GM12801 (cell line): ENCODE data around the gene FRS3.

Experiments
- TF ChIP-seq, protein P1 (sequence below): IDR thresholded peaks from one replicate; pipeline ENCODE4 v1.5.1; 2011; ENCODE audit warnings: control low read depth; ENCODE audit not compliant: insufficient read length; ENCODE audit errors: extremely low read depth

FRS3 gene

DNA sequence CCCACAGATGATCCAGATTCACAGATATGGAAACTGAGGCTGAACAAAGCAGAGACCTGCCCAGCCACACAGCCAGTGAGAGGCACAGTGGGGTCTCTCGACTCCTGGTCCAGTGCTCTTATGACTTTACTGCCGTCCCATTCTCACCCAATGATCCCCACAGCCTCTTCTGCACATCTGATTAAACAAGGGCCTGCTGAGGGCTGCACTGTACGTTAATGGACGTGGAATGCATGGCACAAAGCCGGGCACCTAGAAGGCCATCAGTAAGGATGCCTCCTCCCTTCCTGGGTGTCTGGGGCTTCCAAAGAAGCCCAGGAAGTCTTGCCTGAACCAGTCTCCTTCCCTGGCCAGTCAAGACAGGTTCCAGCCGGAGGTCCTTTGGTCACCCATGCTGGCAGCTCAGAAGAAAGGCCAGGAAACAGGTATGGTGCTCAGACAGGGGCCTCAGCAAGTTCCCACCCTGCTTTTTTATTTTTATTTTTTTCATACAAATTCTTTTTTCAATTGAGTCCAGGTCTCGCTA lies 48.1 kb downstream of the FRS3 start:
- TF ChIP-seq, protein P1, sequence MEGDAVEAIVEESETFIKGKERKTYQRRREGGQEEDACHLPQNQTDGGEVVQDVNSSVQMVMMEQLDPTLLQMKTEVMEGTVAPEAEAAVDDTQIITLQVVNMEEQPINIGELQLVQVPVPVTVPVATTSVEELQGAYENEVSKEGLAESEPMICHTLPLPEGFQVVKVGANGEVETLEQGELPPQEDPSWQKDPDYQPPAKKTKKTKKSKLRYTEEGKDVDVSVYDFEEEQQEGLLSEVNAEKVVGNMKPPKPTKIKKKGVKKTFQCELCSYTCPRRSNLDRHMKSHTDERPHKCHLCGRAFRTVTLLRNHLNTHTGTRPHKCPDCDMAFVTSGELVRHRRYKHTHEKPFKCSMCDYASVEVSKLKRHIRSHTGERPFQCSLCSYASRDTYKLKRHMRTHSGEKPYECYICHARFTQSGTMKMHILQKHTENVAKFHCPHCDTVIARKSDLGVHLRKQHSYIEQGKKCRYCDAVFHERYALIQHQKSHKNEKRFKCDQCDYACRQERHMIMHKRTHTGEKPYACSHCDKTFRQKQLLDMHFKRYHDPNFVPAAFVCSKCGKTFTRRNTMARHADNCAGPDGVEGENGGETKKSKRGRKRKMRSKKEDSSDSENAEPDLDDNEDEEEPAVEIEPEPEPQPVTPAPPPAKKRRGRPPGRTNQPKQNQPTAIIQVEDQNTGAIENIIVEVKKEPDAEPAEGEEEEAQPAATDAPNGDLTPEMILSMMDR: no peak

DNA sequence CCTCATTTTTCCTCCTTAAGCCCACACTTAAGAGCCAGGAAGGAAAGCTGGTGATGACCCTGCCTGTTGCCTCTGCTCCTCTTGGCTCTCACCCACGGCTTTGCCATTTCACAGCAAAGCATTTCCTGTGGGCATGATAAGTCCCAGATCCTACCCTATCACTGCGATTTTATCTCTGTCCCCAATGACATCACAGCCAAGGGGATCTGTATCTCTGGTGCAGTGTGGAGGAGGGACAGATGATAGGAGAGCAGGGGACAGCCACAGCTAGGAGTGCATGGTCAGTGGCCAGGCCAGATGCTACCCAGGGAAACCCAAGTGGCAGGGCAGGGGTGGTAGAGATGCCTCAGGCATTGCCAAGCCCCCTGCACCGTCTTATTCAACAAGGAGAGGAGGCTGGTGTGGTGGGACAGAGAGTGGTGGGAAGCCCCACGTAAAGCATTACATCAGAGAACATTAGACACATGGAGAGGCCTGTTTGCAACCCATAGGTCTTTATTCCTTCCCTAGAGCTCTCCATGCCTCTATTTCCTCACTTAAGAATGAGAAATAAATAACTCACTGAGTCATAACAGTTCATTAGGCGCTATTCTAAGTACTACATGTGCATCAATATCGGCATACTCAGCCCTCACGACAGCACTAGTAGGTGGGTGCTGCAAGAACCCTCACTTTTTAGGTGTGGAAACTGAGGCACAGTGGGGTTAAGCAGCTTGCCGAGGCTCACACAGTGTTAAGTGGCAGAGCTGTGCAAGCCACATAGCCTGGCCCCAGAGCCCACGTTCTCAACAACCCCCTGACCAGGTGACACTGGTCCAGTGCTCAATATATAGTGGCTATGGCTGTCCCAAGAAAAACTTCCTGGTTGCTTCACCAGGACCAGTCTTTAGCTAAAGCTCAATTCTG lies 48.9 kb downstream of the FRS3 start:
- TF ChIP-seq, protein P1: no peak

DNA sequence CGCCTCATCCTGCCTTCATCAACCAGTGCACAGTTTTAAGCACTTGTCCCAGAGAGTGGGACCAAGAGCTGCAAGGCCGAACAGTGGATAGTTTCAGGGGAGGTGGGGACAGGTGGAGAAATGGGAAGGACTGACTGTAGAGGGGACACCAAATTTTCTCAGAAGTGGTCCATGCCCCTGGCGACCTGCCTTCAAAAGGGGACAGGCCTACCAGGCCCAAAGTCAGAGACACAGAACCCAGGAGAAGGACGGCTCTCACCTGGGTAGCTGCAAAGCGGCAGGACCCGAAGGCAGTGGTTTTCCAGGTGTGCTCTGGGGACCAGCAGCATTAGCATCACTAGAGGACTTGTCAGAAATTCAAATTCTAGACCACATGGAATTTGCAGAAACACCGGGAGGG lies 50.1 kb downstream of the FRS3 start:
- TF ChIP-seq, protein P1: no peak

DNA sequence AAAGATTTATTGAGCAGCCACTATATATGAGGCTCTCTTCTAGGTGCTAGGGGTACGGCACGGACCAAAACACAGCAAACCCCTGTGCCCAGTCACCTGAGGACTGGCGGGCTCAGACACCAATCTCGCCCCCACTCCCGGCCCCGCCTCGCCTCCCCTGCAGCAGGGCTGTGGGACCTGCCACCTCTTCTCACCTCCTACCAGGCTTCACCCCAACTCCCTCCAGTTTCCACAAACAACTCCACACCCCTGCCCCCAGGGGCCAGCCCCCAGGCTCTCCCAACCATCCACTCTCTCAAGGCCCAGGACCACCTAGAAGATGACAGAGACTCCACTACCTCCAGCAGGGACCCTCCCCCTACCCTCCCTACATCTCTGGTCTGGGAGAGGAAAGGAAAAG lies 50.7 kb downstream of the FRS3 start:
- TF ChIP-seq, protein P1: no peak

DNA sequence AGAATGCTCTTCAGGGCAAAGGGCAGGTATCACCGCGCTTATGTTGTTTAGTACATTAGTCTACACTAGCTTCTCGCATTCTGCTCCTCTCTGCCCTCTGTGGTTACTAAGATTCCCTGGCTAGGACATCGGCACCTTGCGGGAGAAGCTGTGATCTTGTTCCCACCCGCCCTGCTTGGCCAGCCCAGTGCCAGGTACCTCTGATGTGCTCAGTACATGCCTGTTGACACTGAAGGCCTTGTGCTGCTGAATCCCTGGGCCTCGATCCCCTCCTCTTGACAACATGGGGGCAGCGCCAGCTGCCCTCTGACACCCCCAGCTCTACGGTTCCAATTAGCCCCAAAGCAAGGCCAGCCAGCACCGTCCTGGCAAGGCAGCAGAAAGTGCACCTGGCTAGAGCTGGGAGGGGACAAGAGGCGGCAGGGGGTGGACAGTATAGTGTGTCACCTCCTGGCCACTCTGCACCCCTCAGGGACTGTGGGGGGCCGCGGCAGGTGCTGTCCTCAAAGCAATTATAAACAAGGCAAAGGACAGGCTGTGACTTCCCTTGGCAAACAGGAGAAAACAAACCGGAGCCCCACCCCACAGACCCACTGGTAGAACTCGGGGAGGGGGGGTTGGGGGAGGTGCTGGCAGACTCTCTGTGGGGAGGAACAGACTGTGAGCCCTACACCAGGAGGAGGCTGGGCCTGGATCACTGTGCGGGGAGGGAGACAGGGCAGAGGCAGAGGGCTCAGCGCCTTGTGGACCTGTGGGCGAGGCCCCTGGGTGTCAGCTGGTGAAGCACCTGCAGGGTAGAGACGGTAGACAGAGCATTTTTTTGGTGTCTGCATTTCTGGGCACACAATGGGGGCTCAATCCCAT lies 51.4 kb downstream of the FRS3 start:
- TF ChIP-seq, protein P1: no peak

DNA sequence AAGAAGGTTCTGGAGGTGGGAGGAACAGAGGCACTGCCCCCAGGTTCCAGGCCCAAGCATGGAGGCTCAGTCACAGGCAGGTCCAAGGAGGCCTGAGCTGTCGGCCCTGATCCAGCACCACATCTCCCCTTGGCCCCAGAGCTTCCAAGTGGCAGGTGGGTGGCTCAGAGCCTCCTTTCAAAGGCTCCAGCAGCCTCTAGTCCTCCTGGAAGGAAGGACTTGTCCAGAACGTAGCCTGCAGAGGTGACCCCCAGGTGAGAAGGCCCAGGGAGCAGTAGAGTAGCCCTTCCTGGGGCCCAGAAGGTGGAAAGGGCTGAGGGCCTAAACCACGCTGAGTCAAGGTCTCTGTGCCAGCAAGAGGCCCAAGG lies 52.0 kb downstream of the FRS3 start:
- TF ChIP-seq, protein P1: no peak

DNA sequence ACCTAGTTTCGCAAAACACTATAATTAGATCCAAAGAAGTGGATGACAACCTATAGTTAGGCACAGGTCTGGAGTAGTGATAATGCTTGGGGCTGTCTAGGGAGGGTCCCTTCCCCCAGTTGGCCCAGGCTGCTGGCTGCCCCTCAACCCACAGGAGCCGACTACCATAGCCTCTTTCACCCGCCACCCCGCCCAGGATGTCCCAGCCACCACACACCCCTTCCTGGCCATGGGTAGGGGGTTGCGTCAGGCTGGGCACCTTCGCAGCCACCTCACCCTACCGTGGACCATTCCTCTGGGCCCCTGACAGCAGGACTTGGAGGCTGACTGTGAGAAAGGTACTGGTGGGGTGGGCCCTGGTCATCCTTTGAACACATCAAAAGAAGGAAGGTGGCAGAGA lies 52.8 kb downstream of the FRS3 start:
- TF ChIP-seq, protein P1: no peak
